GM18870 (cell line): ENCODE measurements around the gene NOB1.

Experiments
- ATAC-seq: cut with Tn5 transposase; IDR thresholded peaks from one replicate; pipeline ENCODE4 v1.9.1; 2021; ENCODE audit warnings: moderate library complexity; ENCODE audit not compliant: unreplicated experiment

Gene NOB1

GRCh38 chr16:69724414-69724873 lies 30.3 kb downstream of the NOB1 start:
- ATAC-seq, result no peak

- no peak for ATAC-seq
Measured at GRCh38 chr16:69721441-69721957, 33.2 kb downstream of the NOB1 start.

- no peak for ATAC-seq
Measured at GRCh38 chr16:69720822-69721430, 33.8 kb downstream of the NOB1 start.

GRCh38 chr16:69718111-69718764 lies 36.5 kb downstream of the NOB1 start:
- ATAC-seq, result no peak

- ATAC-seq, result no peak
Measured at GRCh38 chr16:69717066-69717465, 37.7 kb downstream of the NOB1 start.

- no peak for ATAC-seq
Measured at GRCh38 chr16:69712914-69713581, 41.7 kb downstream of the NOB1 start.

- no peak for ATAC-seq
Measured at GRCh38 chr16:69712277-69712676, 42.4 kb downstream of the NOB1 start.

- no peak for ATAC-seq
Measured at GRCh38 chr16:69711115-69711740, 43.5 kb downstream of the NOB1 start.

- no peak for ATAC-seq
Measured at GRCh38 chr16:69709456-69710084, 45.2 kb downstream of the NOB1 start.

- ATAC-seq, result no peak
Measured at GRCh38 chr16:69707920-69708683, 46.6 kb downstream of the NOB1 start.

- no peak for ATAC-seq
Measured at GRCh38 chr16:69706975-69707340, 47.8 kb downstream of the NOB1 start.

GRCh38 chr16:69706256-69706974 lies 48.3 kb downstream of the NOB1 start:
- ATAC-seq, result no peak

GRCh38 chr16:69703638-69704037 lies 51.1 kb downstream of the NOB1 start:
- ATAC-seq, result no peak

- ATAC-seq, result no peak
Measured at GRCh38 chr16:69701866-69702265, 52.9 kb downstream of the NOB1 start.

- no peak for ATAC-seq
Measured at GRCh38 chr16:69701452-69701851, 53.3 kb downstream of the NOB1 start.

- ATAC-seq, result no peak
Measured at GRCh38 chr16:69699915-69700314, 54.8 kb downstream of the NOB1 start.

GRCh38 chr16:69698404-69698803 lies 56.3 kb downstream of the NOB1 start:
- no peak for ATAC-seq

- ATAC-seq, result no peak
Measured at GRCh38 chr16:69693916-69694315, 60.8 kb downstream of the NOB1 start.

- ATAC-seq, result no peak
Measured at GRCh38 chr16:69691980-69692911, 62.5 kb downstream of the NOB1 start.
